K562 (cell line): ENCODE results near the gene SARS1. TPM values are rescaled to one million over a fixed set of nuclear protein-coding genes. Genes with fewer than 3 reads are reported as not detected.

Source experiments
- ARHGAP35 ChIP-seq: fragments of 450-650 bp; IDR thresholded peaks from 2 replicates; pipeline ENCODE4 v1.6.1; 2018; ENCODE audit not compliant: partially characterized antibody
- CBX3 ChIP-seq, 2 experiments: IDR thresholded peaks; 1 replicate in 1 of 2; 2 replicates in 1 of 2; pipeline ENCODE4 v1.6.1; 2012; ENCODE audit warnings: inconsistent platforms in 2 of 2, low read length in 2 of 2, borderline replicate concordance in 1 of 2, control low read depth in 1 of 2
- CHAMP1 ChIP-seq: fragments of 450-650 bp; IDR thresholded peaks from 2 replicates; pipeline ENCODE4 v1.6.1; 2016; ENCODE audit warnings: mild to moderate bottlenecking
- DIDO1 ChIP-seq: fragments of 450-650 bp; IDR thresholded peaks from 2 replicates; pipeline ENCODE4 v1.6.1; 2016; ENCODE audit warnings: low read depth, missing biosample characterization, missing genetic modification characterization
- ELF2 ChIP-seq: fragments of 250-450 bp; sonication (Bioruptor Pico); IDR thresholded peaks from 2 replicates; pipeline ENCODE4 v1.5.0; 2021; ENCODE audit warnings: mild to moderate bottlenecking
- ELF4 ChIP-seq: fragments of 450-650 bp; formaldehyde crosslinking; IDR thresholded peaks from 2 replicates; pipeline ENCODE4 v1.4.0; 2022; ENCODE audit warnings: missing genetic modification characterization
- FOXA1 ChIP-seq: fragments of 450-650 bp; IDR thresholded peaks from 2 replicates; pipeline ENCODE4 v1.6.1; 2016; ENCODE audit warnings: mild to moderate bottlenecking, borderline replicate concordance
- GABPB1 ChIP-seq: sonication (generic); formaldehyde crosslinking; IDR thresholded peaks from 2 replicates; pipeline ENCODE4 v1.8.0; 2022; ENCODE audit warnings: mild to moderate bottlenecking, missing genetic modification reagents
- HBP1 ChIP-seq: fragments of 450-650 bp; formaldehyde crosslinking; IDR thresholded peaks from 2 replicates; pipeline ENCODE4 v1.4.0; 2022; ENCODE audit warnings: missing genetic modification characterization
- HLTF ChIP-seq: fragments of 450-650 bp; IDR thresholded peaks from 2 replicates; pipeline ENCODE4 v1.6.1; 2016
- KHSRP ChIP-seq: fragments of 450-650 bp; IDR thresholded peaks from 2 replicates; pipeline ENCODE4 v1.6.1; 2017
- LEF1 ChIP-seq: fragments of 450-650 bp; IDR thresholded peaks from 2 replicates; pipeline ENCODE4 v1.6.1; 2016; ENCODE audit warnings: mild to moderate bottlenecking
- MEF2D ChIP-seq: conservative IDR thresholded peaks from 2 replicates; pipeline ENCODE4 v1.6.1; 2016; ENCODE audit warnings: low read depth, missing genetic modification characterization, missing compliant biosample characterization
- NCOA4 ChIP-seq: fragments of 450-650 bp; IDR thresholded peaks from 2 replicates; pipeline ENCODE4 v1.6.1; 2018; ENCODE audit warnings: mild to moderate bottlenecking; ENCODE audit not compliant: partially characterized antibody
- NKRF ChIP-seq: fragments of 450-650 bp; IDR thresholded peaks from 2 replicates; pipeline ENCODE4 v1.6.1; 2016; ENCODE audit warnings: borderline replicate concordance
- XRCC4 ChIP-seq: IDR thresholded peaks from one replicate; pipeline ENCODE4 v1.6.1; 2011; ENCODE audit not compliant: insufficient read depth, insufficient read length; ENCODE audit errors: extremely low read depth
- ZKSCAN3 ChIP-seq: fragments of 250-450 bp; sonication (Bioruptor Pico); IDR thresholded peaks from 2 replicates; pipeline ENCODE4 v1.4.0; 2020
- ZKSCAN8 ChIP-seq: fragments of 200-800 bp; sonication (Bioruptor generic); IDR thresholded peaks from 2 replicates; pipeline ENCODE4 v1.6.1; 2016; ENCODE audit warnings: missing genetic modification characterization, missing compliant biosample characterization
- ZNF280B ChIP-seq: fragments of 250-450 bp; sonication (Bioruptor Pico); IDR thresholded peaks from 2 replicates; pipeline ENCODE4 v1.5.1; 2021; ENCODE audit warnings: mild to moderate bottlenecking
- ZNF766 ChIP-seq: fragments of 200-800 bp; sonication (Bioruptor generic); conservative IDR thresholded peaks from 2 replicates; pipeline ENCODE4 v1.6.1; 2016; ENCODE audit warnings: missing genetic modification characterization, missing compliant biosample characterization
- ZNF785 ChIP-seq: fragments of 250-450 bp; sonication (Bioruptor Pico); IDR thresholded peaks from 2 replicates; pipeline ENCODE4 v1.4.0; 2020; ENCODE audit warnings: mild to moderate bottlenecking
- polyA plus RNA-seq, 8 experiments: library from polyadenylated mRNA; depleted of rRNA in 4 of 8; stranded (reverse) in 5 of 8; unstranded in 3 of 8; fragments of >200 nt; fragmentation: Nextera tagmentation in 2 of 8; fragmentation: Illumina TruSeq in 1 of 8; extraction: Ambion mirVana in 2 of 8; extraction: Trizol in 1 of 8; gene quantifications; 2 replicates each; pipeline versions ENCODE4 v1.2.1 to v1.2.3, GENCODE V29; 2011 to 2014; ENCODE audit warnings: inconsistent platforms in 1 of 8, missing spikeins in 1 of 8
- total RNA-seq, 7 experiments: library from RNA; depleted of rRNA in 6 of 7; stranded (reverse); fragments of >200 nt in 6 of 7; fragmentation: Illumina TruSeq in 2 of 7; extraction: Trizol in 2 of 7; gene quantifications; 2 replicates each; pipeline versions ENCODE4 v1.2.1 to v1.2.3, GENCODE V29; 2011 to 2021; ENCODE audit warnings: low replicate concordance in 1 of 7

The SARS1 gene
- total and polyA plus RNA-seq, 9 of the 15 experiments (the other 6 are each of a cell fraction or from before 2014, with no cell fraction given): 221 to 623 (median 254) TPM

- TF ChIP-seq CBX3 (IDR thresholded peaks at IDR 0.05; ENCODE audit: borderline replicate concordance in 1 of 2, low read length in 2 of 2) (no peak; a peak in 1 of 3 replicates), KHSRP (0 out of 2 replicates have a peak, but pooled peaks have one; percentile 32), NCOA4 (peak; percentile 73), MEF2D (tag) (no peak), ARHGAP35 (peak; percentile 4), HLTF (no peak), ZNF785 (no peak), XRCC4 (no peak), ZKSCAN3 (CRISPR knock-in tag) (no peak), LEF1 (no peak; the same call in 1 of the 2 replicates), NKRF (peak; percentile 45; the same call in 1 of the 2 replicates), FOXA1 (no peak), DIDO1 (tag) (no peak), ZNF766 (CRISPR knock-in tag) (no peak), ELF4 (CRISPR knock-in tag) (no peak), ELF2 (CRISPR knock-in tag) (no peak), CHAMP1 (no peak), GABPB1 (CRISPR knock-in tag) (no peak), HBP1 (peak; percentile 80; the same call in 1 of the 2 replicates), ZNF280B (CRISPR knock-in tag) (no peak), ZKSCAN8 (CRISPR knock-in tag) (no peak)
Observed at GRCh38 chr1:109197158-109198042, 16.3 kb upstream of the SARS1 start (continued).
